Brain pericyte (primary cell): ENCODE results near the gene YES1.
"Not testable (repeated sequence)": the region's sequence is repeated elsewhere in the genome, so short reads cannot be mapped to it uniquely, and the experiment has no call there.

Experiments used
- DNase-seq: peaks from one replicate; pipeline ENCODE4 v3.0.0-alpha.2; 2012; ENCODE audit warnings: low read depth, low spot score

Gene YES1

DNA sequence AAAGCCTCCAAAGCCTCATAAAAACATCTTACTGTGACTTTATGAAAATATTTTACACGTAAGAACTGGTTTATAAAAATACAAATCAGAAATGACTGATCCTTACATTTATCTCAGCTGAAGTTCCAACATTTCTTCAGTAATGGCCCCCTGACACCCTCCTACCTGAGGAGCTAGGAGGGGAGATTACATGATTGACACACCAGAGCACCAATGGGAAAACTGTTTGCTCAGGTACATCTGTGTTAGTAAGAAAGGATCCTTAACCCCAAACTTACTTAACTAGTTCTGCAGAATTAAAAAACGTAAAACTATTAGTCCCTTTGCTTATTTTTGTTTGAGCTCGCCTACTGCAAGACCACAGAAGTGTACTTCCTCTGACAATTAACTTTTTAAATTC lies 126.6 kb downstream of the YES1 start:
- DNase-seq: no peak

DNA sequence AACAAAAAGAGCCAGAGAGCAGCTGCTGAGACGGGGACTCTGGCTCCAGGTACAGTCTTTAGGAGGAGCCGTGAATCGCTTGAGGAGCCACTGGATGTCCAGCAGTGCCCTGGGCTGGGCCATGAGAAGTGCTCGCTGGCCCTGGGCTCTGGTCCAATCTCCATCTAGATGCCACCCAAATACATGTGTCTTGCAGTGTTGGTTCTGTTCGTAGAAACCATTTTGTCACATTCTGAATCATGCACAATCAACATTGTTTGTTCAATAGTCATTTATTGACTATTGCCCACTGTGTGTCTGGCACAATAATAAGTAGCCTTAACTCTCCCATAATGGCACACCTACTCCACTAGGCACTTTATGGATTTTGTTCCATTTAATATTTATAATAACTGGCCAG lies 128.5 kb downstream of the YES1 start:
- no peak for DNase-seq

DNA sequence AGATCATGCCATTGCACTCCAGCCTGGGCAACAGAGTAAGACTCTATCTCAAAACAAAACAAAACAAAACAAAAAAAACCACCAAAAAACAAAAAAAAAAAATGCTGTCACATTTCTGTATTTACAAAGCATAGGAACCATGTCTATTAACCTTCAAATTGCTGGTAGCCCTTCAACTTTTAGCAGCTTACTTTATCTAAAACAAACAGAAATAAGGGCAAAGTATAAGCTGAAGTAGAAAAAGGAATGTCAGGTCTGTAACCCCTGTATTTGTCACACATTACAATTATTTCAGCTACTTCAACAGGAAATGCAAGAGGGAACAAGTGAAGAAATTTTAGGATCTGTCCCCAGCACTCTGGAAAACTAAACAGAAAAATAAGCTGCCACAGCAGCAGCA lies 129.2 kb downstream of the YES1 start:
- DNase-seq: no peak

DNA sequence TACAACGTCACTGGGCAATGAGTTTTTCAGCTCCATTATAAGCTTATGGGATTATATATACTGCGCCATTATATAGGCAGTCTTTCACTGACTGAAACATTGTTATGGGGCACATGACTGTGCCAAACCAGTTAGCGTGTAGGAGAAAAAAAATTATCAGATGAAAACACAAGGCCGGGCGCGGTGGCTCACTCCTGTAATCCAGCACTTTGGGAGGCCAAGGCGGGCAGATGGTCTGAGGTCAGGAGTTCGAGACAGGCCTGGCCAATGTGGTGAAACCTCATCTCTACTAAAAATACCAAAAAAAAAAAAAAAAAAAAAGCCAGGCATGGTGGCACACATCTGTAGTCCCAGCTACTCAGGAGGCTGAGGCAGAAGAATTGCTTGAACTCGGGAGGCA lies 129.6 kb downstream of the YES1 start:
- DNase-seq: not testable (repeated sequence)

DNA sequence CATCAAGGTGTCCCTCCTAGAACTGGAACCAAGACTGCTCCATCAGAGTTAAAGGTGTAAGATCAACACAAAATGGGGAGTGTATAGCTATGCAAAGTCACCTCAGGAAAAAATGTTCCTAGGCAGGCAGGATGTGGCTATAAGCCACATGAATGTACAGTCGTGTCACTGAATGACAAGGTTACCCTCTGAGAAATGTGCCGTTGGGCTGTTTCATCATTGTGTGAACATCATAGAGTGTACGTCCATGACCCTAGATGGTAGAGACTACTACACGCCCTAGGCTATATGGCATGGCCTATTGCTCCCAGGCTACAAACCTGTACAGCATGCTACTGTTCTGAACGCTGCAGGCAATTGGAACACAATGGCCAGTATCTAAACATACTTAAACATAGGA lies 130.1 kb downstream of the YES1 start:
- no peak for DNase-seq

DNA sequence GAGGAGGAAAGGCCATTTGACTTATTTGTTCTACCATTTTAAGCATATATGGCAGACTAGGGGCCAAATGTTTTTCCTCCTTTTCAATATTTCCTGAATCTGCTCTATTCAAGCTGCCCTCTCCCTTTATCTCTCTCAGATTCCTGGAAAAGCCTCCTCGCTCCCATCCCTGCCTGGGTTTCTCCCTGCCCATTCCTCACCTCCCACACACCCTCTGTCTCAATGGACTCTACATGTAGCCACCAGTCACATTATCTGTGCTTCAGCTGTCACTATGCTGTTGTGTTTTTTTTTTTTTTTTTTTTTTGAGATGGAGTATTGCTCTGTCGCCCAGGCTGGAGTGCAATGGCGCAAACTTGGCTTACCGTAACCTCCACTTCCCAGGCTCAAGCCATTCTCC lies 131.7 kb downstream of the YES1 start:
- DNase-seq: no peak

DNA sequence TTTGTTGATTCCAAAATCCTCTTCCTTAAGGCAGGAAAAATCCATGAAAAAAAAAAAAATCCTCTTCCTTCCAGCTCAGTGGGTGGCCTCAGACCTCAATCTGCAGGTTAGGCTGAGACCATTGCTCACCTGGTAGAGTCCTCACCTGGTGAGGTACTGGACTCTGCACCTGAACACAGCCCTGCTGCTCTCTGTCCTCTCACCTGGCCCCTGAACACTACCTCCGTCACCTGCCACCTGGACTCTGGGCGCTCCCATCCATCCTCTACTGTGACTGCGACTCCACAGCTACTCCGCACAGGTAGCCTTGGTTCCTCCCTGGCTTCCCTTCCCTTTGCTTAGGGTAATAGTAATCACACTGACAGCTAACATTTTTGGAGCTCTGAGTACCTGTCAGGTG lies 132.5 kb downstream of the YES1 start:
- DNase-seq: no peak

DNA sequence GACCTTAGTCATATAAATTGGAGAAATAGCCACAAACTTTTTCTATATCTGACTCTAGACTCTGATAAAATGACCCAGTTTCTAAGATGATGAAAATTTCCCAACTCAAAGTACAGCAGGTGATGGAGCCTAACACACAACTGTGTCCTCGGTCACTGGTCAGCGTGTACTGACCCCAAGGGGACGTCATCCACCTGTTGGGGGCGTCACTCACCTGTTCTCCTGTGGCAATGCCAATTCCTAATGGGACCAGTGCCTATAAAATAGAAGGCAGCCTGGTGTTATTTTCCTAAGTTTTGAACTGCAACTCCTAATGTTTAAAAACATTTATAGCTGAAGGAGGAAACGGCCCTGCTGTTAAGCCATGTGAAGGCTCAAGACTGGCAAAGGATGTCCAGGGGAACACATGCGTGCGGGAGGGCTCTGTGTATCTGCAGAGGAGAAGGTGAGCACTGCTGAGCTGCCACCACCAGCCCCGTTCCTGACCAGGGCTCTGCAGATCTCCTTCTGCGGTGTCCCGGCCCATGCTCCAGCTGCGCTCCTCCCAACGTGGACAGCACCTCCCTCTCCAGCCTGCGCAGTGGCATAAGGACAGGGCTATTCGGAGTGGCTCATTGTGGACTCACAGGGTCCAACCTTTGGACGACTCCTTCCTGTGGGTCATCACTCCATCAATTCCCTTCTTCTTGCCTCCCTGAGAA lies 133.4 kb downstream of the YES1 start:
- no peak for DNase-seq

DNA sequence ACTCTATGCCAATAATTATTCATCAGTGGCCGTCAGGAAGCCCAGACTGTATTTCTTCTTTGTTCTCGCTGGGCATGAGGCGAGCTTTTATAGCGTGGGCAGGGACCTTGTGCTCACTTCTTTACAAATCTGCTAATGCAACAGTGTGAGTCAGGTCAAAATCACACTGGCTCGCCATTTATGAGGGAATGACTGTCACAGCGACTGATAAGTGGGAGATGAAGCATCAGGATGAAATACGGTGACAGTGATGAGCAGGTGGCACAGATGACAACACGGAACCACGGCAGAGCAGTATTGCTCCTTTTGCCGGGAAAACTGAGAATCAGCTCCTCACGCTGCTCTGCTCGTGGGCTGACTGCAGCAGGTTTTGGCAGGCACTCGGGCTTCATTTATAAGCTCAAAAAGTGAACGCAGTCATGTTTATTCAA lies 134.1 kb downstream of the YES1 start:
- DNase-seq: no peak

DNA sequence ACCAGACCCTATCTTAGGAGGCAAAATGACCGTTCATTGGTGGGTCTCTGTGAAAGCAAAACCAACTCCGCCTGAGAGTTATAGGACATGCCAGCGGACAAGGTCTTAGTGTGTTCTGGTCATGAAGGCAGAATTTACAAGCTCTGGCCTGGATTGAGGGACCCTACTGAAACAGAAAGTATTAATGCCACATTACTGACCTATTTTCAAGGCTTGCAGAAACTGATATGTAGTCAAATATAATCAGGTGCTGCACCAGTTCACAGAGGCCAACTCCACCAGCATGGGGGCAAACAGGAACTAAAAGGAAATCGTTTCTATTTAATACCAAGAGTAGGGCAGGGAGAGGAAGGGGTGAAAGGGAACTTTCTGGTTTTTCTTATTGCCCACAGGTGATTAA lies 134.9 kb downstream of the YES1 start:
- no peak for DNase-seq

DNA sequence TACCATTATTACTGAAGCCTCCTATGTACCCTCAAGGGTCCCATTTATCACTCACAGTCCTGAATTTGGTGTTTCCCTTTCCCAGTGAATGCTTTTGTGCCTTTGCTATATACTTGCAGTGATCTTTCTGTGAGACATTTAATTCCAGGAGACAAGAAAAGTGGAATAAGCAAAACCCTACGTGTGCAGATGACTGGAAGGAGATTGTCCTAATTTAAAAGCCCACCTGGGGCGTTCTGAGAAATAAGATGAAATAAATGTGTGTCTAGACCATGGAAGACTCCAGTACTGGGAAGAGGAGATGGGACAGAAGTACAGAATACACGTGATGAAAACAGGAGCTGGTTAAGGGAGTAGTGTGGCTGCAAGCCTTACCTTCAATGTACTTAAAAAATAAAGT lies 135.3 kb downstream of the YES1 start:
- no peak for DNase-seq

DNA sequence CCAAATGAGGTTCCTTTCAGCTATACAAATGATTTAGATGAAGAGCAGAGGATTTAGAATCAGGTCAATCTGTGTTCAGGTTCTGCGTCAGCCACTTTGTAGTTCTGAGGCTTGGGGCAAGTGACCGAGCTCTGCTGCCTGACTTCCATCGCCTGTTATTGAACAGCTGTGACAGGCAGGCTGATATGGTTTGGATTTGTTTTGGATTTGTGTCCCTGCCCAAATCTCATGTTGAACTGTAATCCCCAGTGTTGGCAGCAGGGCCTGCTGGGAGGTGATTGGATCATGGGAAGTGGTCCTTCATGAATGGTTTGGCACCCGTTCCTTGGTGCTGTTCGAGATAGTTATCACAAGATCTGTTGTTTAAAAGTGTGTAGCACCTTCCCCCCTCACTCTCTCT lies 136.0 kb downstream of the YES1 start:
- no peak for DNase-seq

DNA sequence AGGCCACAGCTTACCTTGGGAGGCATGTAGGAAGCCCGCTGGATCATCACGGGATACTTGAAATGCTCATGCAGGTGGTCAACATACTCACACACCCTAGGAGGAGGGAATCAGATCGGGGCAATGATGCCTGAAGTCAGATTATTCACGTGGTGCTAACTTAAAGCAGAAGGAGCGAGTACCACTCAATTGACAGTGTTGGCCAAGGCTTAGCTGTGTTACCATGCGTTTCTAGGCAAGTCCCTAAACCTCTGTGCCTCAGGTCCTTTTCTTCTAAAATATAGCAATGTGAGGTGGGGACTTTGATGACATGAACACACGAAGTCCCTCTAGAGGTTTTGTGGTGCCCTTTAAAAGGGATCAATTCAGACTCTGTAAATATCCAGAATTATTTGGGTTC lies 136.7 kb downstream of the YES1 start:
- no peak for DNase-seq

DNA sequence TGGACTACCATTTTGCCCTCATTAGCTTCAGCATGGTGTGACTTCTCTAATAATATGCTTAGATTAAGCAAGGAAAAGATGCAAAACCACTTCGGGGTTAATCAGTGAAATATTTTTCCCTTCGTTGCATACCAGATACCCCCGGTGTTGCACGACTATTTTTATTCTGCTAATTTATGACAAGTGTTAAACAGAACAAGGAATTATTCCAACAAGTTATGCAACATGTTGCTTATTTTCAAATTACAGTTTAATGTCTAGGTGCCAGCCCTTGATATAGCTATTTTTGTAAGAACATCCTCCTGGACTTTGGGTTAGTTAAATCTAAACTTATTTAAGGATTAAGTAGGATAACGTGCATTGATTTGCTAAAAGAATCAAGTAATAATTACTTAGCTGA lies 138.3 kb downstream of the YES1 start:
- DNase-seq: no peak

DNA sequence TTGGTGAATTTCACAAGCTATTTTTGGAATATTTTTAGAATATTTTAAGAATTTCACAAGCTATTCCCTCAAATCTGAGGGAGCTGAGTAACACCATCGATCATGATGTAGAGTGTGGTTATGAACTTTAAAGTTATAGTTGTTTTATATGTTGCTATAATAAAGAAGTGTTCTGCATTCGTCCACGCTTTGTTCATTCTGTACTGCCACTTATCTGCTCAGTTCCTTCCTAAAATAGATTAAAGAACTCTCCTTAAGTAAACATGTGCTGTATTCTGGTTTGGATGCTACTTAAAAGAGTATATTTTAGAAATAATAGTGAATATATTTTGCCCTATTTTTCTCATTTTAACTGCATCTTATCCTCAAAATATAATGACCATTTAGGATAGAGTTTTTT lies 138.7 kb downstream of the YES1 start:
- DNase-seq: no peak
